Panc1 (cell line): ENCODE data around the gene USPL1.

ENCODE experiments used
- POLR2AphosphoS5 ChIP-seq: IDR thresholded peaks from 2 replicates; pipeline ENCODE4 v1.6.1; 2012; ENCODE audit warnings: mild to moderate bottlenecking, low read depth, low read length, moderate library complexity
- TF ChIP-seq, protein P1 (sequence below): fragments of 450-650 bp; IDR thresholded peaks from 2 replicates; pipeline ENCODE4 v1.5.1; 2017; ENCODE audit warnings: mild to moderate bottlenecking

DNA sequence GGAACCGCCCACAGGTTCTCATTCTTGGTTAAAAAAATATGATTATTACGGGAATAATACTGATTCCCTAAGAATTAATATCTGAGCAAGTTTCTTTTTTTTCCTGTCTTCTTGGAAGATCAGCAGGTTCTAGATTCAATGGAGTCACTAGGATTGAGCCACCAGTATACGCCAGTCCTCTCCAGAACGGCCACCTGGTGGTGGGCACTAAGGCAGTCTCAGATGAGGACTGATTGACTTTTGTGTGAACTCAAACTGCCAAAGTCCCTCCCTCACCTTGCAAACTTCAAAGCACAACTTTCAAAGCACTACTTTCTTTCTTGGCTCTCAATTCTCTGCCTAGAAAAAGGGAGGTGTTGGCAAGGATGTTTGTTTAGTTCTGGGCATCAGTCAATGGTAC is 84.3 kb downstream of the USPL1 start:
- TF ChIP-seq POLR2AphosphoS5, result no peak
- TF ChIP-seq, protein P1, sequence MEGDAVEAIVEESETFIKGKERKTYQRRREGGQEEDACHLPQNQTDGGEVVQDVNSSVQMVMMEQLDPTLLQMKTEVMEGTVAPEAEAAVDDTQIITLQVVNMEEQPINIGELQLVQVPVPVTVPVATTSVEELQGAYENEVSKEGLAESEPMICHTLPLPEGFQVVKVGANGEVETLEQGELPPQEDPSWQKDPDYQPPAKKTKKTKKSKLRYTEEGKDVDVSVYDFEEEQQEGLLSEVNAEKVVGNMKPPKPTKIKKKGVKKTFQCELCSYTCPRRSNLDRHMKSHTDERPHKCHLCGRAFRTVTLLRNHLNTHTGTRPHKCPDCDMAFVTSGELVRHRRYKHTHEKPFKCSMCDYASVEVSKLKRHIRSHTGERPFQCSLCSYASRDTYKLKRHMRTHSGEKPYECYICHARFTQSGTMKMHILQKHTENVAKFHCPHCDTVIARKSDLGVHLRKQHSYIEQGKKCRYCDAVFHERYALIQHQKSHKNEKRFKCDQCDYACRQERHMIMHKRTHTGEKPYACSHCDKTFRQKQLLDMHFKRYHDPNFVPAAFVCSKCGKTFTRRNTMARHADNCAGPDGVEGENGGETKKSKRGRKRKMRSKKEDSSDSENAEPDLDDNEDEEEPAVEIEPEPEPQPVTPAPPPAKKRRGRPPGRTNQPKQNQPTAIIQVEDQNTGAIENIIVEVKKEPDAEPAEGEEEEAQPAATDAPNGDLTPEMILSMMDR, result peak; percentile 15; the same call in 1 of the 2 replicates
